ENCODE data around the gene CFAP77. TPM values are rescaled to one million over a fixed set of nuclear protein-coding genes. Genes with fewer than 3 reads are reported as not detected.

CFAP77 gene
- total and polyA plus RNA-seq, 9 of the 15 experiments (the other 6 are each of a cell fraction or from before 2014, with no cell fraction given): not detected

GRCh38 chr9:132443951-132444607, 34.1 kb downstream of the CFAP77 start:
- 3% methylated on average over 10 of the region's 10 CpGs for WGBS (ENCODE audit: insufficient coverage, low coverage, missing lambda C conversion rate)
- H3K4me1 ChIP-seq (replicated peaks in 1 of 2; ENCODE audit: control insufficient read depth in 2 of 2, insufficient read depth in 2 of 2, low read length in 2 of 2): peaks cover 0 to 3% of the 10 kb centered on the region in 2 experiments; a peak in 1 of 5 replicates
- H4K20me1 ChIP-seq (replicated peaks; ENCODE audit: control insufficient read depth, insufficient read depth, low read length): no peaks in the 10 kb centered on the region; the same call in 1 of the 2 replicates
- intact Hi-C loops (cut with micrococcal nuclease) (no loop called here), in situ Hi-C loops (cut with MboI) (no loop called here)
- H2AFZ ChIP-seq (ENCODE audit: low read depth, low read length): no peak overlapping the region
- no peaks in the 10 kb centered on the region for H3K79me2 ChIP-seq (ENCODE audit: control insufficient read depth, insufficient read depth, low read length)
- ChIA-PET POLR2A (interaction anchor here (0.6 kb wide), 1 partner anchor 351 kb away, joined by 3 read pairs; no protein-coding TSS in a partner anchor), CTCF (ENCODE audit: low intra/inter-chr PET ratio) (no interaction called here)
- H3K9ac ChIP-seq (ENCODE audit: insufficient read depth in 1 of 2, low read depth in 2 of 2, low read length in 2 of 2): no peak overlapping the region
- no peaks in the 10 kb centered on the region for H3K9me3 ChIP-seq (replicated peaks; ENCODE audit: control insufficient read depth, insufficient read depth, low read depth, low read length)
- no peaks in the 10 kb centered on the region for H3K9me1 ChIP-seq (ENCODE audit: control insufficient read depth, insufficient read depth, low read length)
- H3K4me3 ChIP-seq: no peak overlapping the region
- ATAC-seq (no peak), DNase-seq (ENCODE audit: extremely low read depth in 1 of 4, low spot score in 3 of 4) (no peak), FAIRE-seq (no peak)
- H3K36me3 ChIP-seq (ENCODE audit: control insufficient read depth, insufficient read depth, low read length): no peaks in the 10 kb centered on the region
- H3K27me3 ChIP-seq (ENCODE audit: control insufficient read depth in 2 of 2, insufficient read depth in 2 of 2, low read length in 2 of 2): peaks cover 57 to 77% of the 10 kb centered on the region in 2 experiments
- H3K27ac ChIP-seq (ENCODE audit: extremely low read depth, low read depth, low read length): no peak overlapping the region
- no peak overlapping the region for H3K4me2 ChIP-seq (ENCODE audit: insufficient read depth, low read length)
- BruUV-seq (replicated peaks): no TSS peak
- TF ChIP-seq NFIC (IDR thresholded peaks at IDR 0.05): peak; percentile 42
- no peak for TF ChIP-seq NFE2L1 (tag; IDR thresholded peaks at IDR 0.05; ENCODE audit: borderline replicate concordance, low read depth)
- TF ChIP-seq SPI1 (IDR thresholded peaks at IDR 0.05; ENCODE audit: borderline replicate concordance, low read depth, low read length): peak; percentile 80
- TF ChIP-seq CBFA2T2 (conservative IDR thresholded peaks at IDR 0.05): no peak

GRCh38 chr9:132446887-132447286, 36.9 kb downstream of the CFAP77 start:
- H3K4me2 ChIP-seq (ENCODE audit: insufficient read depth, low read length): no peak overlapping the region
- no peaks in the 10 kb centered on the region for H3K9me3 ChIP-seq (replicated peaks; ENCODE audit: control insufficient read depth, insufficient read depth, low read depth, low read length)
- in situ Hi-C loops (cut with MboI) (no loop called here), intact Hi-C loops (cut with micrococcal nuclease) (no loop called here)
- ChIA-PET POLR2A (no interaction called here), CTCF (ENCODE audit: low intra/inter-chr PET ratio) (no interaction called here)
- no TSS peak for BruUV-seq (replicated peaks)
- no peak overlapping the region for H3K27ac ChIP-seq (ENCODE audit: extremely low read depth, low read depth, low read length)
- peak; percentile 15; the same call in 1 of the 2 replicates for TF ChIP-seq BCOR (IDR thresholded peaks at IDR 0.05)
- TF ChIP-seq MYNN (IDR thresholded peaks at IDR 0.05): no peak
- no peak for TF ChIP-seq MYNN (CRISPR knock-in tag; IDR thresholded peaks at IDR 0.05)
- peak; percentile 54 for TF ChIP-seq RBM25 (IDR thresholded peaks at IDR 0.05; ENCODE audit: low read depth, low read length, severe bottlenecking)
- no peak for TF ChIP-seq HNRNPK (IDR thresholded peaks at IDR 0.05; ENCODE audit: low read depth, low read length, poor library complexity, severe bottlenecking)
- no peak overlapping the region for H3K4me3 ChIP-seq
- FAIRE-seq (no peak), DNase-seq (ENCODE audit: extremely low read depth in 1 of 4, low spot score in 3 of 4) (no peak), ATAC-seq (no peak)
- WGBS (ENCODE audit: insufficient coverage, low coverage, missing lambda C conversion rate): 0% methylated on average over 3 of the region's 3 CpGs
- H3K4me1 ChIP-seq (replicated peaks in 1 of 2; ENCODE audit: control insufficient read depth in 2 of 2, insufficient read depth in 2 of 2, low read length in 2 of 2): peaks cover 0 to 3% of the 10 kb centered on the region in 2 experiments; a peak in 1 of 5 replicates
- no peaks in the 10 kb centered on the region; the same call in 1 of the 2 replicates for H4K20me1 ChIP-seq (replicated peaks; ENCODE audit: control insufficient read depth, insufficient read depth, low read length)
- no peaks in the 10 kb centered on the region for H3K9me1 ChIP-seq (ENCODE audit: control insufficient read depth, insufficient read depth, low read length)
- H3K36me3 ChIP-seq (ENCODE audit: control insufficient read depth, insufficient read depth, low read length): no peaks in the 10 kb centered on the region
- H3K79me2 ChIP-seq (ENCODE audit: control insufficient read depth, insufficient read depth, low read length): no peaks in the 10 kb centered on the region
- H3K9ac ChIP-seq (ENCODE audit: insufficient read depth in 1 of 2, low read depth in 2 of 2, low read length in 2 of 2): no peak overlapping the region
- H2AFZ ChIP-seq (ENCODE audit: low read depth, low read length): no peak overlapping the region
- peaks cover 39 to 71% of the 10 kb centered on the region in 2 experiments for H3K27me3 ChIP-seq (ENCODE audit: control insufficient read depth in 2 of 2, insufficient read depth in 2 of 2, low read length in 2 of 2)

Measured in K562 (cell line).